ENCODE data around the gene ADGRD1. TPM values are rescaled to one million over a fixed set of nuclear protein-coding genes. Genes with fewer than 3 reads are reported as not detected.
A peak's percentile ranks its signal among the peaks of the same experiment; 100 is the strongest.

ADGRD1 gene
- total and polyA plus RNA-seq, 12 donors, result 0.87 to 6.0 (median 1.6) TPM

GRCh38 chr12:131163189-131163738 lies 209.6 kb downstream of the ADGRD1 start:
- WGBS, 4 donors, result 59 to 76% (median 68%) methylated on average over 28 to 46 of the region's 46 CpGs; no CpG with 5 or more reads in 1 of the 4 donors
- H3K36me3 ChIP-seq (replicated peaks in 1 of 2), result no peaks in the 10 kb centered on the region
- H3K4me1 ChIP-seq (replicated peaks in 1 of 2), result no peaks in the 10 kb centered on the region
- no peak for TF ChIP-seq CTCF (IDR thresholded peaks at IDR 0.05)
- H3K9me3 ChIP-seq (replicated peaks in 1 of 3), result no peaks in the 10 kb centered on the region
- H3K4me3 ChIP-seq, result no peak overlapping the region
- DNase-seq, result peak in 1 of 7 donors; percentile 39
- intact Hi-C loops (cut with DNase I), result no loop called here
- H3K27me3 ChIP-seq, result peaks cover 4% of the 10 kb centered on the region
- no peak overlapping the region for H3K27ac ChIP-seq

DNA sequence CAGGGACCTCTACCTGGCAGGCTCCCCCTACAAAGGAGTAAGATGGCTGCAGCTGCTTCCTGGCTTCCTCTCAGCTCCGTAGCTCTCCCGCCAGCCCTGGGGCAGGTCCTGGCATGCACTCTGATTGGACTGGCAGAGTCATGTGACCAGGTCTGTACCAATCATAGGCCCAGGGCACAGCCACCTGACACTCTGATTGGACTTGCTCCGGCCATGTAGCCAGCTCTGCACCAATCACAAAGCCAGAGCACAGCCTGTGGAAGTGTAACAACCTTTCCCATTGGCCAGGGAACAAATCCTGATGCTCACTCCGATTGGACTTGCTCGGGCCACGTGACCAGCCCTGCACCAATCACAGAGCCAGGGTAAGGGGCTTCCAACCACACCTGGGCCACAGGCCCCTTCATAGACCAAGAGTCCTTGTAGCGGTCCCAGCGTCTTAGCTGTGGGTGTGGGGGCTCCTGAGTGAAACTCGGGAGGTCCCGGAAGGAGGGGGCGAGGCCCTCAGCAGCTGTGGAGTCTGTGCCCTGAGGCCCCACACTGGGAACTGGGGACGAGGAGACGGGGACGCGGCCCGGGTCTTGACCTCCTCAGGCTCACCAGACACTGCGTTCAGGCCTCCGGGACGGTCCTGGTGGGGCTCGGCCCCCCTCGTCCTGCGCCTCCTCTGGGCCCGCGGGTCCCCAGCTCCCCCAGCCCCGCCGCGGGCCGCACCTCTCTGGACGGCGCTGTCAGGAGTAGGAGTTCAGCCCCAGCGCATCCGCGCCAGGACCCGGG lies 210.6 kb downstream of the ADGRD1 start:
- Histone ChIP-seq H3K36me3 (replicated peaks in 1 of 2) (no peaks in the 10 kb centered on the region), H3K27me3 (peaks cover 4% of the 10 kb centered on the region), H3K4me3 (no peak overlapping the region), H3K27ac (no peak overlapping the region), H3K9me3 (replicated peaks in 1 of 3) (no peaks in the 10 kb centered on the region), H3K4me1 (replicated peaks in 1 of 2) (no peaks in the 10 kb centered on the region)
- no peak for DNase-seq
- intact Hi-C loops (cut with DNase I), result no loop called here
- TF ChIP-seq CTCF (IDR thresholded peaks at IDR 0.05), result no peak
- TF ChIP-seq POLR2A (IDR thresholded peaks at IDR 0.05), result no peak
- WGBS, 4 donors, result 91 to 97% (median 94%) methylated on average over 10 to 24 of the region's 34 CpGs

DNA sequence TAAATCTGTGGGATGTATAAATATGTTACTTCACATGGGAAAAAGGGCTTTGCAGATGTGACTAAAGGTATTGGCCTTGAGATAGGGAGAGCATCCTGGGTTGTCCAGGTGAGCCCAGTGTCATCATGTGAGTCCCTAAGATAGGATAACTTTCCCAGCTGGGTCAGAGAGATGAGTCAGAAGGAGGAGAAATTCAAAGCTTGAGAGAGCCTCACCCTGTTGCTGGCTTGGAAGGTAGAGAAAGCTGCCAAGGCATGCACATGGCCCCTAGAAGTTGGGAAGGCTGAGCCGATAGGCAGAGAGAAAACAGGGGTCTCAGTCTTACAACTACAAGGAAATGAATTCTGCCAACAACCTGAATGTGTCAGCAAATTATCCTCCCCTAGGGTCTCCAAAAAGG lies 213.0 kb downstream of the ADGRD1 start:
- Histone ChIP-seq H3K4me1 (replicated peaks in 1 of 2) (no peaks in the 10 kb centered on the region), H3K4me3 (no peak overlapping the region), H3K27ac (no peak overlapping the region), H3K36me3 (replicated peaks in 1 of 2) (no peaks in the 10 kb centered on the region), H3K9me3 (replicated peaks in 1 of 3) (no peaks in the 10 kb centered on the region), H3K27me3 (peaks cover 4% of the 10 kb centered on the region)
- intact Hi-C loops (cut with DNase I), result no loop called here
- 80 to 92% (median 87%) methylated on average over 1 of the region's 1 CpG for WGBS, 4 donors
- TF ChIP-seq CTCF (IDR thresholded peaks at IDR 0.05) (no peak), POLR2A (IDR thresholded peaks at IDR 0.05) (no peak)
- DNase-seq, result no peak

GRCh38 chr12:131167334-131167733 lies 213.6 kb downstream of the ADGRD1 start:
- TF ChIP-seq POLR2A (IDR thresholded peaks at IDR 0.05) (no peak), CTCF (IDR thresholded peaks at IDR 0.05) (no peak)
- 38 to 44% (median 40%) methylated on average over 5 of the region's 5 CpGs for WGBS, 4 donors

More at GRCh38 chr12:131167334-131167733, 213.6 kb downstream of the ADGRD1 start:
- intact Hi-C loops (cut with DNase I), result no loop called here
- Histone ChIP-seq H3K27me3 (peaks cover 4% of the 10 kb centered on the region), H3K4me1 (replicated peaks in 1 of 2) (no peaks in the 10 kb centered on the region), H3K27ac (no peak overlapping the region), H3K36me3 (replicated peaks in 1 of 2) (no peaks in the 10 kb centered on the region), H3K4me3 (no peak overlapping the region), H3K9me3 (replicated peaks in 1 of 3) (no peaks in the 10 kb centered on the region)
- DNase-seq, result peak in 5 of 7 donors; percentile 30 to 54 (median 37)
